A673 (cell line): ENCODE measurements around the gene ZNF354B. TPM values are rescaled to one million over a fixed set of nuclear protein-coding genes. Genes with fewer than 3 reads are reported as not detected.

ENCODE experiments used
- BruUV-seq: library from RNA; stranded (reverse); fragments of 400-500 nt; replicated peaks from 2 replicates; lab custom pipeline; 2021; lab: Mats Ljungman, UMichigan
- CTCF ChIA-PET: fragments of 300-600 bp; sonication (Branson Sonifier 250); formaldehyde crosslinking; loops from one replicate; lab custom pipeline; 2022; ENCODE audit warnings: antibody characterized with exemption; lab: Charles Lee
- POLR2A ChIA-PET: fragments of 300-600 bp; sonication (Branson Sonifier 250); formaldehyde crosslinking; loops from one replicate; lab custom pipeline; 2022; ENCODE audit warnings: antibody characterized with exemption; ENCODE audit not compliant: low non-redundant PET; lab: Charles Lee
- DNase-seq: peaks from one replicate; pipeline ENCODE4 v3.0.0-alpha.2; 2015; ENCODE audit warnings: low spot score
- H3K27ac ChIP-seq: fragments of 200-600 bp; sonication (generic); 2 replicates; pipeline ENCODE4 v1.5.1; 2016; ENCODE audit warnings: mixed run types, low read depth, mild to moderate bottlenecking, mixed read lengths, antibody characterized with exemption, low read length; ENCODE audit not compliant: poor library complexity, severe bottlenecking
- H3K27me3 ChIP-seq: fragments of 200-600 bp; sonication (generic); replicated peaks from 2 replicates; pipeline ENCODE4 v1.6.1; 2017; ENCODE audit warnings: mixed run types, low read depth, mild to moderate bottlenecking, mixed read lengths, antibody characterized with exemption, low read length; ENCODE audit not compliant: insufficient read depth, poor library complexity
- H3K36me3 ChIP-seq: fragments of 200-600 bp; sonication (generic); 2 replicates; pipeline ENCODE4 v1.6.1; 2016; ENCODE audit warnings: mixed run types, mild to moderate bottlenecking, mixed read lengths, antibody characterized with exemption, low read length; ENCODE audit not compliant: insufficient read depth, poor library complexity, severe bottlenecking
- H3K4me1 ChIP-seq: fragments of 200-600 bp; sonication (generic); 2 replicates; pipeline ENCODE4 v1.6.1; 2017; ENCODE audit warnings: mixed run types, mild to moderate bottlenecking, mixed read lengths, antibody characterized with exemption, low read length; ENCODE audit not compliant: insufficient read depth, poor library complexity, severe bottlenecking
- H3K4me3 ChIP-seq: fragments of 200-600 bp; sonication (generic); 2 replicates; pipeline ENCODE4 v1.5.1; 2016; ENCODE audit warnings: low read depth, mixed run types, mild to moderate bottlenecking, mixed read lengths, low read length; ENCODE audit not compliant: poor library complexity, severe bottlenecking
- H3K9me3 ChIP-seq: fragments of 200-600 bp; sonication (generic); 2 replicates; pipeline ENCODE4 v1.6.1; 2016; ENCODE audit warnings: mixed run types, low read depth, mild to moderate bottlenecking, mixed read lengths, antibody characterized with exemption, low read length; ENCODE audit not compliant: poor library complexity, severe bottlenecking
- CTCF ChIP-seq: fragments of 300-800, 200-600 bp; sonication (generic); conservative IDR thresholded peaks from 2 replicates; pipeline ENCODE4 v1.5.1; 2017; ENCODE audit warnings: low read depth, mild to moderate bottlenecking, antibody characterized with exemption, low read length, moderate library complexity, mixed read lengths
- EZH2 ChIP-seq: fragments of 200-600 bp; sonication (generic); IDR thresholded peaks from 2 replicates; pipeline ENCODE4 v1.6.1; 2017; ENCODE audit warnings: borderline replicate concordance, low read depth, mild to moderate bottlenecking, mixed read lengths, antibody characterized with exemption, low read length; ENCODE audit not compliant: poor library complexity, severe bottlenecking
- intact Hi-C: fragments of 100-400 bp; cut with micrococcal nuclease; formaldehyde crosslinking; loops from one replicate; pipeline ENCODE4 v1.10.0; 2022; ENCODE audit not compliant: unreplicated experiment
- total RNA-seq: library from RNA; stranded (reverse); gene quantifications from 2 replicates; pipeline ENCODE4 v1.2.3, GENCODE V29; 2021

The ZNF354B gene
- total RNA-seq, 1 experiment from 2014 or later: 13.8 TPM

GRCh38 chr5:178883815-178884430 is 24.2 kb downstream of the ZNF354B start:
- Histone ChIP-seq H3K27me3 (no peaks in the 10 kb centered on the region), H3K27ac (no peak overlapping the region), H3K9me3 (peaks cover 54% of the 10 kb centered on the region), H3K36me3 (peaks cover 75% of the 10 kb centered on the region), H3K4me1 (no peaks in the 10 kb centered on the region), H3K4me3 (no peak overlapping the region)
- ChIA-PET CTCF (no interaction called here), POLR2A (no interaction called here)
- TF ChIP-seq EZH2 (no peak), CTCF (no peak)
- intact Hi-C loops: no loop called here
- no peak for DNase-seq
- BruUV-seq: TSS peak; percentile 11

GRCh38 chr5:178895615-178896571 is 36.1 kb downstream of the ZNF354B start, which contains the start of gene ZFP2:
TSS of gene ZFP2 (plus strand) at chr5:178895913. CDS start at chr5:178931314, 35,401 bp downstream.
- H3K36me3 ChIP-seq: no peaks in the 10 kb centered on the region
- H3K9me3 ChIP-seq: no peaks in the 10 kb centered on the region
- H3K27me3 ChIP-seq: no peaks in the 10 kb centered on the region
- H3K4me1 ChIP-seq: no peaks in the 10 kb centered on the region
- BruUV-seq: no TSS peak
- ChIA-PET POLR2A (no interaction called here), CTCF (no interaction called here)
- TF ChIP-seq CTCF: no peak
- no peak for TF ChIP-seq EZH2
- intact Hi-C loops: no loop called here
- peak within 1 kb of the TSS; percentile 46 for H3K27ac ChIP-seq
- peak; percentile 47 for DNase-seq
- H3K4me3 ChIP-seq: peak within 1 kb of the TSS; percentile 61

- H3K9me3 ChIP-seq: no peaks in the 10 kb centered on the region
- ChIA-PET POLR2A (no interaction called here), CTCF (no interaction called here)
- no peak for TF ChIP-seq EZH2
- TF ChIP-seq CTCF: no peak
- no peak overlapping the region for H3K4me3 ChIP-seq
- no peaks in the 10 kb centered on the region for H3K27me3 ChIP-seq
- no peaks in the 10 kb centered on the region for H3K36me3 ChIP-seq
- DNase-seq: no peak
- BruUV-seq: no TSS peak
- no peaks in the 10 kb centered on the region for H3K4me1 ChIP-seq
- intact Hi-C loops: no loop called here
- no peak overlapping the region for H3K27ac ChIP-seq
These were observed 39.5 kb downstream of the ZNF354B start for GRCh38 chr5:178899289-178899688.
